GM20000 (cell line): ENCODE measurements around the gene PTH2.
A peak's percentile ranks its signal among the peaks of the same experiment; 100 is the strongest.

Source experiments
- DNase-seq: peaks from one replicate; pipeline ENCODE4 v3.0.0; 2012; ENCODE audit warnings: low spot score
- TF ChIP-seq, protein P1 (sequence below): IDR thresholded peaks from 2 replicates; pipeline ENCODE4 v1.5.1; 2012; ENCODE audit warnings: mild to moderate bottlenecking, control low read depth; ENCODE audit errors: extremely low read depth, missing control alignments

PTH2 gene

GRCh38 chr19:49393881-49394280, 29.4 kb downstream of the PTH2 start:
- DNase-seq = no peak
- TF ChIP-seq, protein P1, sequence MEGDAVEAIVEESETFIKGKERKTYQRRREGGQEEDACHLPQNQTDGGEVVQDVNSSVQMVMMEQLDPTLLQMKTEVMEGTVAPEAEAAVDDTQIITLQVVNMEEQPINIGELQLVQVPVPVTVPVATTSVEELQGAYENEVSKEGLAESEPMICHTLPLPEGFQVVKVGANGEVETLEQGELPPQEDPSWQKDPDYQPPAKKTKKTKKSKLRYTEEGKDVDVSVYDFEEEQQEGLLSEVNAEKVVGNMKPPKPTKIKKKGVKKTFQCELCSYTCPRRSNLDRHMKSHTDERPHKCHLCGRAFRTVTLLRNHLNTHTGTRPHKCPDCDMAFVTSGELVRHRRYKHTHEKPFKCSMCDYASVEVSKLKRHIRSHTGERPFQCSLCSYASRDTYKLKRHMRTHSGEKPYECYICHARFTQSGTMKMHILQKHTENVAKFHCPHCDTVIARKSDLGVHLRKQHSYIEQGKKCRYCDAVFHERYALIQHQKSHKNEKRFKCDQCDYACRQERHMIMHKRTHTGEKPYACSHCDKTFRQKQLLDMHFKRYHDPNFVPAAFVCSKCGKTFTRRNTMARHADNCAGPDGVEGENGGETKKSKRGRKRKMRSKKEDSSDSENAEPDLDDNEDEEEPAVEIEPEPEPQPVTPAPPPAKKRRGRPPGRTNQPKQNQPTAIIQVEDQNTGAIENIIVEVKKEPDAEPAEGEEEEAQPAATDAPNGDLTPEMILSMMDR = no peak

DNA sequence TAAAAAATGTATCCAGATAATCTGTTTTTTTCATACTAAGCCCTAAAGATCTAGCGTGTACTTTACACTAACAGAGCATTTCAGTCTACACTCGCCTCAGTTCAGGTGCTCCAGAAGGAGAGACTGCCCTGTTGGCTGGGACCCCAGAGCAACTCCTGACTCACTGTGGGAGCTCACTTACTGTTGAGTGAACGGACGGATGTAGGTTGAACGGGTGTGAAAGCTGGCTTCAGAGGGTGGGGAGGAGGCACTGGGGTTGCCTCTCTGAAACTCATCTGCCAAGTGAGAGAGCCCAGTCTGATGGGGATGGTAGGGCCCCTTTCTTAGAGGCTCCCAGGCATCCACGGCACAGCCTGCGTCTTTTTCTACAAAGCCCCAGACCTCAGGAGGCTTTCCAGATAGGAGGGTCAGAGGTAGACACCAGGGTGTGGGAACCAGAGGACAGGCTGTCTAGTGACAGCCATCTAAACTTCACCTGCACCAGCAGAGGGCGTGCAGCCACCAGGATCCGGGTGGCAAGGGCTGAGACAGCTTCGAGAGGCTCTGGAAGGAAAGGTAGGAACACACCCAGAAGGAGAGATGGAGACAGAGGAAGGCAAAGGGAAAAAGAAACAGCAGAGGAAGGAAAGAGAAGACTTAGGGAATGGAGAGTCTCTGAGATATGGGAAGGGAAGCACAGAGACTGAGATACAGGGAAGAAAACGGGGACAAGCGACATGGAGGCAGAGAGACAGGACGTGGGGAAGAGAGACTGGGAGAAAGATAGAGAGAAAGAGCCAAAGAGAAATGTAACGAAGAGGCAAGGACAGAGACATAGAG, 31.5 kb downstream of the PTH2 start:
- peak; percentile 89 for DNase-seq
- TF ChIP-seq, protein P1 = peak; percentile 70

DNA sequence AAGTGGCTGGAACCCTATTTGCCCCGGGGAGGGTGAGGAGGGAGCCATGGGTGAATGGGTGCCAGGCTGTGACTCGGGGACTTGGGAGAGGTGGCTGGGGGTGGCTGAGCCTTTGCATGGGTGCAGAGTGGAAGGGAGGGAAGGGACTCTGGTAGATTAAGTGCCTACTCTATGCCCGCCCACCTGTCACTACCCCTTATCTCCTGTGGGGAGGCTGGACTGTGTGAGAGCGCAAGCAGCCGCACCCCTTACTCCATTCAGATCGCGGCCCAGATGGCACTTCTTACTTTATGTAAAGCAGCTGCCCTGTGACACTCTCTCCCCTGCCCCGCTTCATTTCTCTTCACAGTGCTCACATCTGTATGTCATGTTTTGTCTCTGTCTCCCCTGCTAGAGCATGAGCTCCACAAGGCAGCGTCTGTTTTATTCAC, 32.3 kb downstream of the PTH2 start:
- no peak for DNase-seq
- TF ChIP-seq, protein P1 = no peak

DNA sequence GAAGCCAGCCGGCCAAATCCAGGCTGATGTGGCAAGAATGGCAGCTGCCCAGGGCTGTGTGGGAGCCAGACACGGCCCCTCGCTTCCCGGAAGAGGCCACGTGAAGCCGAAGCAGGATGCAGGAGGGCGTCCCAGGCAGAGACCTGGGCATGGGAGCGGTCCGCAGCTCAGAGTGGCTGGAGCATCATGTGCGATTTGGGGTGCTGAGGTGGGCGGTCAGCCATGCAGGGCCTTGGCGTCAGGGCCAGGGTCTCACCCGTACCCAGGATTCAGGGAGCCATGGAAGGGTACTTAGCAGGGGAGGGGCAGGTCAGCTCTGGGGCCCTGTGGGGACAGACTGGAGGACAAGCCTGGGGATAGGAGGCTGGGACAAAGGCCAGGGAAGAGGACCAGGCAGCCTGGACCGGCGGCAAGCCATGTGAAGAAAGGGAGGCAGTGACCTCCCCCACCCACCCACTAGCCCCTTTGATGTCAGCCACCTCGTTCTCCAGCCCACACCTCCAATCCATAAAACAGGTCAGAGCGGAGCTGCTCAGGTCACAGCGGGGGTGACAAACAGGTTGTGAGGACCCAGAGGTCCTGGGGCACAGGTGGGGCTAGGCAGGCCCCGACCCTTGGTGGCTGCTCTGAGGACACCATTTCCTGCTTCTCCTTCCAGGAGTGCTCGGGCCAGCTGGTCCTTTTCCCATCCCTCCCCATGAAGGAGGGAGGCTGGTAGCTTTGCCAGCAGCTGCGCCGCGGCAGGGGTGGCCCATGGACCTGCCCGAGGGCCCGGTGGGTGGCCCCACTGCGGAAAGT, 32.9 kb downstream of the PTH2 start:
- TF ChIP-seq, protein P1 = no peak
- no peak for DNase-seq

DNA sequence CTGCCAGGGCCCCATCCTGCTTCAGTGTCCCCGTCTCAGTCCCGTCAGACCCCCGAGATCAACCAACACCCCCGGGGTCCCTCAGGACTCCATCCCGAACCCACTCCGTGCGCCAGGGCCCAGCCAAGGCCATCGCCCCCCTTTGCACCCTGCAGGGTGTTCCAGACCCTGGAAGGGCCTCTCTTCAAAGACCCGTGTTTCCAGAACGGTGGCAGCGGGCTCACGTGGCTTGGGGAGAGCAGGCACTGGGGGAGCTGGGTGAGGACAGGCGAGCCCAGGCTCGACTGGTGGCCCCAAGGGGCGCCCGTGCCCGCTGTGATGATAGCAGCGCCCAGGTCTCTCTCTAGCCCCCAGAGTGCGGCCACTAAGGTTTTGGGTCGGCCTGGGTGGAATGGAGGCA, 33.8 kb downstream of the PTH2 start:
- TF ChIP-seq, protein P1 = no peak
- no peak for DNase-seq

- TF ChIP-seq, protein P1 = no peak
- peak; percentile 84 for DNase-seq
Observed at GRCh38 chr19:49387936-49388372, 35.3 kb downstream of the PTH2 start, which contains the start of gene KASH5. Gene KASH5 (plus strand): TSS chr19:49388249. CDS start chr19:49390884, 2,635 bp downstream.

DNA sequence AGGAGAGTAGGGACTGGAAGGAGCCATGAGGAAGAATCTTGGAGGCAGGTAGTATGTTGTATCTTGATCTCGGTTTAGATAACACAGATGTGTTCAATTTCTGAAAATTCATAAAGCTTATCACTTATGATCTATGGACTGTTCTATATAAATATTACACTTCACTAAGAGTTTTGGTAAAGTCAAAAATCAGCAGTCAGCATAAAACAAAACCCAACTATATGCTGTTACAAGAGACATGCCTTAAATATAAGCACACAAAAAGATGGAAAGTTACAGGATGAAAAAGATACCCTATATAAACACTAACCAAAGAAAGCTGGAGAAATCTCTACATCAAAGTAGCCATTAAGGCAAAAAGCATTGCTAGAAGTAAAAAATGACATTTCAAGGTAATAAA, 39.6 kb downstream of the PTH2 start:
- no peak for DNase-seq
- TF ChIP-seq, protein P1 = no peak
